Measurements from ENCODE around the gene HMGCS2.

HMGCS2 gene

DNA sequence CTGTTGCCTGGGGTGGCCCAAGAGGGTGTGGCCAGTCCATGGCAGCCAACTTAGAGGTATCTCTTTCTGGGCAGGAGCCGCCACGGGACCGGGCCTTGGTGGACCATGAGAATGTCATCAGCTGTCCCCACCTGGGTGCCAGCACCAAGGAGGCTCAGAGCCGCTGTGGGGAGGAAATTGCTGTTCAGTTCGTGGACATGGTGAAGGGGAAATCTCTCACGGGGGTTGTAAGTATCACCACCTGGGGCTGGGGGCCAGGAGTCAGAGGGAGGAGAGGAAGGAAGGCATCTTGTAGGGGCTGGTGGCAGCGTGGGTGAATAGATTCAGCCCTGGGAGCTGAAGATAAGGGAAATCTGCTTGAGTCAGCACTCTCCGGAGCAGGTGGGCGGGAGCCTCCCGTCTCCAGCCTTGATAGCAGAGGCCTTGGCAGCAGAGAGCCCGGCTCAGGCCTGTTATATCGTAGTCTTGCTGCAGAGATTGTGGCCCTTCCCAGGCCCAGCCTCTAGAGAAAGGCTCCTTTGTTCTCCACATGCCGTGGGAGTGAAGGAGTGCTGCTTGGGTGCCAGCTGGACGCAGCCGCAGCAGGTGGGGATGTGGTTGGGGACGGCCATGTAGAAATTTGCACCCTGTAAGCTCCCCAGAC, 31.5 kb downstream of the HMGCS2 start:
- H3K27ac ChIP-seq (ENCODE audit: low read length) = no peak overlapping the region

DNA sequence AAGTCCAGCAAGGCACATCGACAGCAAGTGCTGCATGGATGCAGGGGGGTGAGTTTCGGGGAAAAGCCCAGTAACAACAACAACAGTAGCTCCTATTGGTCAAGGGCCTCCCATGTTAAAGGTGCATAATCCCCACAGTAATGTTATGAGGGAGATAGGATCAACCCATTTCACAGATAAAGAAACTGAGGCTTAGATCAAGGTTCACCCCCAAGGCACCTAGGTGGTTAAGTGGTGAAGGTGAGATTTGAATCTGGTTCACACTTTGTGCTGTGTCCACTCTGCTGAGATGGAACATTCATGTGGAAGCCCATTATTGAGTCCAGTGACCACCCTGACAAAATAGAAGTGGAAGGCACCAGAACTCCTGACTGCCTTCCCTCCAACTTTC, 32.1 kb downstream of the HMGCS2 start:
- TF ChIP-seq, protein P1, sequence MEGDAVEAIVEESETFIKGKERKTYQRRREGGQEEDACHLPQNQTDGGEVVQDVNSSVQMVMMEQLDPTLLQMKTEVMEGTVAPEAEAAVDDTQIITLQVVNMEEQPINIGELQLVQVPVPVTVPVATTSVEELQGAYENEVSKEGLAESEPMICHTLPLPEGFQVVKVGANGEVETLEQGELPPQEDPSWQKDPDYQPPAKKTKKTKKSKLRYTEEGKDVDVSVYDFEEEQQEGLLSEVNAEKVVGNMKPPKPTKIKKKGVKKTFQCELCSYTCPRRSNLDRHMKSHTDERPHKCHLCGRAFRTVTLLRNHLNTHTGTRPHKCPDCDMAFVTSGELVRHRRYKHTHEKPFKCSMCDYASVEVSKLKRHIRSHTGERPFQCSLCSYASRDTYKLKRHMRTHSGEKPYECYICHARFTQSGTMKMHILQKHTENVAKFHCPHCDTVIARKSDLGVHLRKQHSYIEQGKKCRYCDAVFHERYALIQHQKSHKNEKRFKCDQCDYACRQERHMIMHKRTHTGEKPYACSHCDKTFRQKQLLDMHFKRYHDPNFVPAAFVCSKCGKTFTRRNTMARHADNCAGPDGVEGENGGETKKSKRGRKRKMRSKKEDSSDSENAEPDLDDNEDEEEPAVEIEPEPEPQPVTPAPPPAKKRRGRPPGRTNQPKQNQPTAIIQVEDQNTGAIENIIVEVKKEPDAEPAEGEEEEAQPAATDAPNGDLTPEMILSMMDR (IDR thresholded peaks at IDR 0.05; ENCODE audit: low read depth, low read length) = no peak
- no peak for TF ChIP-seq EZH2phosphoT487 (IDR thresholded peaks at IDR 0.05; ENCODE audit: low read depth)
- no peak overlapping the region for H3K27ac ChIP-seq (ENCODE audit: low read length)
- no peaks in the 10 kb centered on the region for H3K27me3 ChIP-seq (ENCODE audit: low read depth, low read length)
- H3K4me3 ChIP-seq (ENCODE audit: low read length) = no peak overlapping the region
- peaks cover 66% of the 10 kb centered on the region for H3K36me3 ChIP-seq (replicated peaks; ENCODE audit: low read depth, low read length)
- H3K4me2 ChIP-seq (ENCODE audit: low read length) = no peak overlapping the region
- H3K9me3 ChIP-seq (ENCODE audit: insufficient read depth, low read length) = no peaks in the 10 kb centered on the region
- H2AFZ ChIP-seq (ENCODE audit: low read depth, low read length) = no peak overlapping the region
- peaks cover 9% of the 10 kb centered on the region; the same call in 1 of the 2 replicates for H4K20me1 ChIP-seq (ENCODE audit: insufficient read depth, low read length)
- no peak overlapping the region for H3K9ac ChIP-seq (ENCODE audit: low read length)
- peaks cover 7% of the 10 kb centered on the region; the same call in 1 of the 2 replicates for H3K4me1 ChIP-seq (ENCODE audit: low read length)
- H3K79me2 ChIP-seq (ENCODE audit: low read length) = no peaks in the 10 kb centered on the region

More for the DNA sequence above, 31.5 kb downstream of the HMGCS2 start:
- Histone ChIP-seq H3K4me1 (ENCODE audit: low read length) (peaks cover 5% of the 10 kb centered on the region; the same call in 1 of the 2 replicates), H3K27me3 (ENCODE audit: low read depth, low read length) (no peaks in the 10 kb centered on the region), H3K9ac (ENCODE audit: low read length) (no peak overlapping the region), H3K9me3 (ENCODE audit: insufficient read depth, low read length) (no peaks in the 10 kb centered on the region), H3K79me2 (ENCODE audit: low read length) (no peaks in the 10 kb centered on the region), H3K36me3 (replicated peaks; ENCODE audit: low read depth, low read length) (peaks cover 60% of the 10 kb centered on the region), H2AFZ (ENCODE audit: low read depth, low read length) (no peak overlapping the region), H3K4me2 (ENCODE audit: low read length) (no peak overlapping the region), H3K4me3 (ENCODE audit: low read length) (no peak overlapping the region), H4K20me1 (ENCODE audit: insufficient read depth, low read length) (peaks cover 7% of the 10 kb centered on the region; the same call in 1 of the 2 replicates)
- TF ChIP-seq, protein P1 (IDR thresholded peaks at IDR 0.05; ENCODE audit: low read depth, low read length) = no peak
- TF ChIP-seq EZH2phosphoT487 (IDR thresholded peaks at IDR 0.05; ENCODE audit: low read depth) = no peak

DNA sequence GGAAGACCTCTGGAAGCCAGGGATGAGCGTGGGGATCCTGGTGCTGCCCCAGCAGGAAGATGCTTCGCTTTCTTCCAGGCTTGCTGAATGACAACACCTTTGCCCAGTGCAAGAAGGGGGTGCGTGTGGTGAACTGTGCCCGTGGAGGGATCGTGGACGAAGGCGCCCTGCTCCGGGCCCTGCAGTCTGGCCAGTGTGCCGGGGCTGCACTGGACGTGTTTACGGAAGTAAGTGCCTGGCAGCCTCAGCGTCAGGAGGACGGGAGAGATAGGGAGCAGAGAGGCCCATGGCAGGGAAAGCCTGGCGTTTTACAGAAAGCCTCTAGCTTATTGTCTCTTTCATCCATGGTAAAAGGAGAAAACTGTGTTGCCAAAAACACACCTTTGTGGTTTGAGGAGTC, 33.5 kb downstream of the HMGCS2 start:
- peaks cover 71% of the 10 kb centered on the region for H3K36me3 ChIP-seq (replicated peaks; ENCODE audit: low read depth, low read length)
- H3K79me2 ChIP-seq (ENCODE audit: low read length) = no peaks in the 10 kb centered on the region
- peaks cover 9% of the 10 kb centered on the region; the same call in 1 of the 2 replicates for H4K20me1 ChIP-seq (ENCODE audit: insufficient read depth, low read length)
- no peaks in the 10 kb centered on the region for H3K9me3 ChIP-seq (ENCODE audit: insufficient read depth, low read length)
- no peak overlapping the region for H2AFZ ChIP-seq (ENCODE audit: low read depth, low read length)
- no peak overlapping the region for H3K4me3 ChIP-seq (ENCODE audit: low read length)
- TF ChIP-seq, protein P1 (IDR thresholded peaks at IDR 0.05; ENCODE audit: low read depth, low read length) = no peak
- no peak for TF ChIP-seq EZH2phosphoT487 (IDR thresholded peaks at IDR 0.05; ENCODE audit: low read depth)
- no peaks in the 10 kb centered on the region for H3K27me3 ChIP-seq (ENCODE audit: low read depth, low read length)
- no peak overlapping the region for H3K27ac ChIP-seq (ENCODE audit: low read length)
- H3K4me2 ChIP-seq (ENCODE audit: low read length) = no peak overlapping the region
- no peak overlapping the region for H3K9ac ChIP-seq (ENCODE audit: low read length)
- H3K4me1 ChIP-seq (ENCODE audit: low read length) = peaks cover 7% of the 10 kb centered on the region; the same call in 1 of the 2 replicates

DNA sequence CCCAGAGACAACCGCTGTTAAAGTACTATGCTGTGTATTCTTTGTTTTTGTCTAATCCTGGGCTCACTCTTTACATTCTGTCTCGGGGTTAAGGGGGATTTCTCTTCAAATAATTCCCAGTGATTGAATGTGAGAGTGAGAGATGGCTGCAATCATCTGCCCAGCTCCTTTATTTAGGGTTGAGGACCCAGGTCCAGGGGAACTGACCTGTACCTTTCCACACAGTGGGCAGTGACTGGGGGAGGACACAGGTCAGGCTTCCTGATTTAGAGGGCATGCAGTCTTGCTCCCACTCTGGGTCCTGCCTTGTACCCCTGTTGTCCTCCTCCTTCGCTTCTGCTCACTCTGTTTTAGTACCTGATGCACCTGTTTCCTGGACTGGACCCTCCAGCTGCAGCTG, 35.0 kb downstream of the HMGCS2 start:
- no peaks in the 10 kb centered on the region for H3K27me3 ChIP-seq (ENCODE audit: low read depth, low read length)
- H3K36me3 ChIP-seq (replicated peaks; ENCODE audit: low read depth, low read length) = peaks cover 72% of the 10 kb centered on the region
- no peak overlapping the region for H2AFZ ChIP-seq (ENCODE audit: low read depth, low read length)
- TF ChIP-seq, protein P1 (IDR thresholded peaks at IDR 0.05; ENCODE audit: low read depth, low read length) = no peak
- TF ChIP-seq EZH2phosphoT487 (IDR thresholded peaks at IDR 0.05; ENCODE audit: low read depth) = no peak
- no peak overlapping the region for H3K4me3 ChIP-seq (ENCODE audit: low read length)
- no peak overlapping the region for H3K9ac ChIP-seq (ENCODE audit: low read length)
- no peaks in the 10 kb centered on the region for H3K9me3 ChIP-seq (ENCODE audit: insufficient read depth, low read length)
- no peak overlapping the region for H3K27ac ChIP-seq (ENCODE audit: low read length)
- no peak overlapping the region for H3K4me2 ChIP-seq (ENCODE audit: low read length)
- H3K4me1 ChIP-seq (ENCODE audit: low read length) = peaks cover 7% of the 10 kb centered on the region; the same call in 1 of the 2 replicates
- H3K79me2 ChIP-seq (ENCODE audit: low read length) = no peaks in the 10 kb centered on the region
- H4K20me1 ChIP-seq (ENCODE audit: insufficient read depth, low read length) = peaks cover 15% of the 10 kb centered on the region; the same call in 1 of the 2 replicates

All from OCI-LY3 (cell line).